ENCODE measurements around the gene AUP1.

The AUP1 gene

GRCh38 chr2:74524955-74525716 lies 4.4 kb downstream of the AUP1 start:
- H3K4me3 ChIP-seq (ENCODE audit: extremely low read depth, insufficient read depth, low read length, poor library complexity, severe bottlenecking), result no peak overlapping the region
- 92 to 97% methylated on average over 8 of the region's 10 CpGs for WGBS, 2 experiments (ENCODE audit: insufficient coverage in 2 of 2)
- H3K4me1 ChIP-seq (ENCODE audit: control insufficient read depth, insufficient read depth, low read length, poor library complexity, severe bottlenecking), result peaks cover 8% of the 10 kb centered on the region

GRCh38 chr2:74524005-74524404 lies 5.5 kb downstream of the AUP1 start:
- Histone ChIP-seq H3K9me3 (ENCODE audit: control insufficient read depth, low read length) (no peaks in the 10 kb centered on the region), H3K27ac (ENCODE audit: low read depth, low read length, severe bottlenecking) (no peak overlapping the region), H3K36me3 (ENCODE audit: control insufficient read depth, insufficient read depth, low read length) (peaks cover 38% of the 10 kb centered on the region), H3K4me1 (ENCODE audit: control insufficient read depth, insufficient read depth, low read length, poor library complexity, severe bottlenecking) (peaks cover 8% of the 10 kb centered on the region), H3K4me3 (ENCODE audit: extremely low read depth, insufficient read depth, low read length, poor library complexity, severe bottlenecking) (no peak overlapping the region)
- 93 to 95% methylated on average over 9 of the region's 9 CpGs for WGBS, 2 experiments (ENCODE audit: insufficient coverage in 2 of 2)

More at GRCh38 chr2:74524955-74525716, 4.4 kb downstream of the AUP1 start:
- H3K9me3 ChIP-seq (ENCODE audit: control insufficient read depth, low read length), result no peaks in the 10 kb centered on the region
- peaks cover 38% of the 10 kb centered on the region for H3K36me3 ChIP-seq (ENCODE audit: control insufficient read depth, insufficient read depth, low read length)
- H3K27ac ChIP-seq (ENCODE audit: low read depth, low read length, severe bottlenecking), result no peak overlapping the region

- Histone ChIP-seq H3K4me3 (ENCODE audit: extremely low read depth, insufficient read depth, low read length, poor library complexity, severe bottlenecking) (no peak overlapping the region), H3K27ac (ENCODE audit: low read depth, low read length, severe bottlenecking) (no peak overlapping the region), H3K4me1 (ENCODE audit: control insufficient read depth, insufficient read depth, low read length, poor library complexity, severe bottlenecking) (no peaks in the 10 kb centered on the region), H3K36me3 (ENCODE audit: control insufficient read depth, insufficient read depth, low read length) (peaks cover 26% of the 10 kb centered on the region), H3K9me3 (ENCODE audit: control insufficient read depth, low read length) (no peaks in the 10 kb centered on the region)
- WGBS, 2 experiments (ENCODE audit: insufficient coverage in 2 of 2), result 69 to 88% methylated on average over 3 of the region's 3 CpGs
These were observed 7.0 kb downstream of the AUP1 start for GRCh38 chr2:74522516-74522915.

- 87 to 91% methylated on average over 13 of the region's 13 CpGs for WGBS, 2 experiments (ENCODE audit: insufficient coverage in 2 of 2)
- H3K36me3 ChIP-seq (ENCODE audit: control insufficient read depth, insufficient read depth, low read length), result no peaks in the 10 kb centered on the region
- H3K4me3 ChIP-seq (ENCODE audit: extremely low read depth, insufficient read depth, low read length, poor library complexity, severe bottlenecking), result no peak overlapping the region
- H3K9me3 ChIP-seq (ENCODE audit: control insufficient read depth, low read length), result no peaks in the 10 kb centered on the region
- no peak overlapping the region for H3K27ac ChIP-seq (ENCODE audit: low read depth, low read length, severe bottlenecking)
- H3K4me1 ChIP-seq (ENCODE audit: control insufficient read depth, insufficient read depth, low read length, poor library complexity, severe bottlenecking), result peaks cover 10% of the 10 kb centered on the region
These were observed 12.9 kb downstream of the AUP1 start for GRCh38 chr2:74516650-74517049.

GRCh38 chr2:74515981-74516633 lies 13.4 kb downstream of the AUP1 start:
- Histone ChIP-seq H3K27ac (ENCODE audit: low read depth, low read length, severe bottlenecking) (no peak overlapping the region), H3K9me3 (ENCODE audit: control insufficient read depth, low read length) (no peaks in the 10 kb centered on the region), H3K4me1 (ENCODE audit: control insufficient read depth, insufficient read depth, low read length, poor library complexity, severe bottlenecking) (peaks cover 10% of the 10 kb centered on the region), H3K4me3 (ENCODE audit: extremely low read depth, insufficient read depth, low read length, poor library complexity, severe bottlenecking) (peak overlapping the region; percentile 12), H3K36me3 (ENCODE audit: control insufficient read depth, insufficient read depth, low read length) (no peaks in the 10 kb centered on the region)
- 10 to 11% methylated on average over 59 to 66 of the region's 72 CpGs for WGBS, 2 experiments (ENCODE audit: insufficient coverage in 2 of 2)

- Histone ChIP-seq H3K36me3 (ENCODE audit: control insufficient read depth, insufficient read depth, low read length) (no peaks in the 10 kb centered on the region), H3K27ac (ENCODE audit: low read depth, low read length, severe bottlenecking) (no peak overlapping the region), H3K4me3 (ENCODE audit: extremely low read depth, insufficient read depth, low read length, poor library complexity, severe bottlenecking) (no peak overlapping the region), H3K9me3 (ENCODE audit: control insufficient read depth, low read length) (no peaks in the 10 kb centered on the region), H3K4me1 (ENCODE audit: control insufficient read depth, insufficient read depth, low read length, poor library complexity, severe bottlenecking) (peaks cover 10% of the 10 kb centered on the region)
- 4 to 7% methylated on average over 44 to 52 of the region's 60 CpGs for WGBS, 2 experiments (ENCODE audit: insufficient coverage in 2 of 2)
These were observed 14.1 kb downstream of the AUP1 start for GRCh38 chr2:74515271-74515980.

GRCh38 chr2:74514368-74515270 lies 14.9 kb downstream of the AUP1 start, which contains the start of gene TLX2:
TLX2 (plus strand) TSS chr2:74514450; CDS start chr2:74514807, 357 bp downstream.
- Histone ChIP-seq H3K4me1 (ENCODE audit: control insufficient read depth, insufficient read depth, low read length, poor library complexity, severe bottlenecking) (peaks cover 10% of the 10 kb centered on the region), H3K36me3 (ENCODE audit: control insufficient read depth, insufficient read depth, low read length) (no peaks in the 10 kb centered on the region), H3K4me3 (ENCODE audit: extremely low read depth, insufficient read depth, low read length, poor library complexity, severe bottlenecking) (peak within 1 kb of the TSS; percentile 22), H3K27ac (ENCODE audit: low read depth, low read length, severe bottlenecking) (no peak within 1 kb of the TSS), H3K9me3 (ENCODE audit: control insufficient read depth, low read length) (no peaks in the 10 kb centered on the region)
- WGBS, 2 experiments (ENCODE audit: insufficient coverage in 2 of 2), result 2 to 3% methylated on average over 50 to 53 of the region's 82 CpGs

GRCh38 chr2:74513605-74514367 lies 15.7 kb downstream of the AUP1 start:
- Histone ChIP-seq H3K27ac (ENCODE audit: low read depth, low read length, severe bottlenecking) (no peak overlapping the region), H3K4me1 (ENCODE audit: control insufficient read depth, insufficient read depth, low read length, poor library complexity, severe bottlenecking) (peaks cover 10% of the 10 kb centered on the region), H3K36me3 (ENCODE audit: control insufficient read depth, insufficient read depth, low read length) (no peaks in the 10 kb centered on the region), H3K9me3 (ENCODE audit: control insufficient read depth, low read length) (no peaks in the 10 kb centered on the region), H3K4me3 (ENCODE audit: extremely low read depth, insufficient read depth, low read length, poor library complexity, severe bottlenecking) (peak overlapping the region; percentile 22)
- 2% methylated on average over 48 to 49 of the region's 52 CpGs for WGBS, 2 experiments (ENCODE audit: insufficient coverage in 2 of 2)

GRCh38 chr2:74512744-74513604 lies 16.5 kb downstream of the AUP1 start:
- Histone ChIP-seq H3K4me3 (ENCODE audit: extremely low read depth, insufficient read depth, low read length, poor library complexity, severe bottlenecking) (no peak overlapping the region), H3K9me3 (ENCODE audit: control insufficient read depth, low read length) (no peaks in the 10 kb centered on the region), H3K27ac (ENCODE audit: low read depth, low read length, severe bottlenecking) (no peak overlapping the region), H3K36me3 (ENCODE audit: control insufficient read depth, insufficient read depth, low read length) (no peaks in the 10 kb centered on the region), H3K4me1 (ENCODE audit: control insufficient read depth, insufficient read depth, low read length, poor library complexity, severe bottlenecking) (peaks cover 14% of the 10 kb centered on the region)
- 3 to 7% methylated on average over 26 to 33 of the region's 36 CpGs for WGBS, 2 experiments (ENCODE audit: insufficient coverage in 2 of 2)
